Measurements from ENCODE around the gene PIGQ. TPM values are rescaled to one million over a fixed set of nuclear protein-coding genes. Genes with fewer than 3 reads are reported as not detected.
A peak's percentile ranks its signal among the peaks of the same experiment; 100 is the strongest.

Gene PIGQ
- total and polyA plus RNA-seq, 9 donors: 4.3 to 47.7 (median 39.5) TPM

DNA sequence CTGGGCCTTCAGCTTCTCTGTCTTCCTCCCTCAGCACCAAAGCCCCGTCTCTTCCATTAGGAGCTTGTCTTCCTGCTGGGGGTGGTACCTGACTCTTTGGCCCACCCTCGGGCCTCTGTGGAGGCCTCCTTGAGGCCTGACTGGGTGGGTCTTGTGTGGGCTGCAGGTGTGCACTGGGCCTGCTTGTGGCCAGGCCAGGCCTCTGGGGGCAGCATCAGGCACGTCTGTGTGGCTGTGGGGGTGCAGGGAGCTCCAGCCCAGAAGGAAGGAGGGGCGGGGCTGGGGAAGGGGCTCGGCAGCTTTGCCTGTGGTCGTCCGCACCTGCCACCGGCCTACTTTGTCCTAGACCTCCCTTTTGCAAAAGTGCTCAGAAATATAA is 7.0 kb downstream of the PIGQ start:
- H3K36me3 ChIP-seq: no peaks in the 10 kb centered on the region
- TF ChIP-seq, protein P1, sequence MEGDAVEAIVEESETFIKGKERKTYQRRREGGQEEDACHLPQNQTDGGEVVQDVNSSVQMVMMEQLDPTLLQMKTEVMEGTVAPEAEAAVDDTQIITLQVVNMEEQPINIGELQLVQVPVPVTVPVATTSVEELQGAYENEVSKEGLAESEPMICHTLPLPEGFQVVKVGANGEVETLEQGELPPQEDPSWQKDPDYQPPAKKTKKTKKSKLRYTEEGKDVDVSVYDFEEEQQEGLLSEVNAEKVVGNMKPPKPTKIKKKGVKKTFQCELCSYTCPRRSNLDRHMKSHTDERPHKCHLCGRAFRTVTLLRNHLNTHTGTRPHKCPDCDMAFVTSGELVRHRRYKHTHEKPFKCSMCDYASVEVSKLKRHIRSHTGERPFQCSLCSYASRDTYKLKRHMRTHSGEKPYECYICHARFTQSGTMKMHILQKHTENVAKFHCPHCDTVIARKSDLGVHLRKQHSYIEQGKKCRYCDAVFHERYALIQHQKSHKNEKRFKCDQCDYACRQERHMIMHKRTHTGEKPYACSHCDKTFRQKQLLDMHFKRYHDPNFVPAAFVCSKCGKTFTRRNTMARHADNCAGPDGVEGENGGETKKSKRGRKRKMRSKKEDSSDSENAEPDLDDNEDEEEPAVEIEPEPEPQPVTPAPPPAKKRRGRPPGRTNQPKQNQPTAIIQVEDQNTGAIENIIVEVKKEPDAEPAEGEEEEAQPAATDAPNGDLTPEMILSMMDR (IDR thresholded peaks at IDR 0.05): no peak
- TF ChIP-seq POLR2A (IDR thresholded peaks at IDR 0.05) (no peak), EP300 (IDR thresholded peaks at IDR 0.05) (no peak)
- no peak overlapping the region for H3K4me3 ChIP-seq
- H3K4me1 ChIP-seq (ENCODE audit: insufficient read depth): no peaks in the 10 kb centered on the region
- H3K27ac ChIP-seq: no peak overlapping the region
- DNase-seq: no peak
- no peaks in the 10 kb centered on the region for H3K27me3 ChIP-seq
- intact Hi-C loops (cut with DNase I): no loop called here
- 30 to 52% (median 44%) methylated on average over 8 of the region's 8 CpGs for WGBS, 3 donors
- H3K9me3 ChIP-seq: no peaks in the 10 kb centered on the region

DNA sequence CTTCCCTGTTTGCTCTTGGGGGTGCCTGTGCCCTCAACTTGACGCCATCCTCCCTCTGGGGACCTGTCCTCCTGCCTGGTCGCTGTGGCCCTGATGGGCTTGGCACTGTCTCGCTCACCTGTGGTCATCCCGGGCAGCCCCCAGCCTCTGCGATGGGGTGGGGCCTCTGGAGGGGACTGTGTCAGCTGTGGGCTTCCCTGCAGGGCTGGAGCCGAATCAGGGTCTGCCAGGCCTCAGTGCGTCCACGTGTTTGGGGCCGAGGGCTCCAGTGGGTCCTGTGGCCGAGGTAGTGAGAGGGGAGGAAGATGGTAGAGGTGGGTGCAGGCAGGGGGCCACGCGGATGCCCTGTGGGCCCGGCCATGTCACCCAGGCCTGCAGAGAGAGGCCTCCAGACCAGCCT is 8.0 kb downstream of the PIGQ start:
- H3K9me3 ChIP-seq: no peaks in the 10 kb centered on the region
- DNase-seq: no peak
- TF ChIP-seq POLR2A (IDR thresholded peaks at IDR 0.05) (no peak), EP300 (IDR thresholded peaks at IDR 0.05) (no peak)
- TF ChIP-seq, protein P1 (IDR thresholded peaks at IDR 0.05): no peak
- no peak overlapping the region for H3K4me3 ChIP-seq
- H3K36me3 ChIP-seq: no peaks in the 10 kb centered on the region
- intact Hi-C loops (cut with DNase I): no loop called here
- no peaks in the 10 kb centered on the region for H3K27me3 ChIP-seq
- 90 to 93% (median 91%) methylated on average over 12 to 13 of the region's 13 CpGs for WGBS, 3 donors
- H3K4me1 ChIP-seq (ENCODE audit: insufficient read depth): no peaks in the 10 kb centered on the region
- H3K27ac ChIP-seq: no peak overlapping the region

- H3K9me3 ChIP-seq: no peaks in the 10 kb centered on the region
- no peaks in the 10 kb centered on the region for H3K27me3 ChIP-seq
- H3K27ac ChIP-seq: no peak overlapping the region
- intact Hi-C loops (cut with DNase I): no loop called here
- H3K4me3 ChIP-seq: no peak overlapping the region
- H3K4me1 ChIP-seq (ENCODE audit: insufficient read depth): no peaks in the 10 kb centered on the region
- DNase-seq: no peak
- no peak for TF ChIP-seq POLR2A (IDR thresholded peaks at IDR 0.05)
- TF ChIP-seq EP300 (IDR thresholded peaks at IDR 0.05): no peak
- TF ChIP-seq, protein P1 (IDR thresholded peaks at IDR 0.05): no peak
- no peaks in the 10 kb centered on the region for H3K36me3 ChIP-seq
- 89 to 93% (median 89%) methylated on average over 22 to 24 of the region's 24 CpGs for WGBS, 3 donors
Observed at GRCh38 chr16:578232-578869, 8.6 kb downstream of the PIGQ start.

GRCh38 chr16:578870-579405 is 9.2 kb downstream of the PIGQ start:
- no peak overlapping the region for H3K27ac ChIP-seq
- intact Hi-C loops (cut with DNase I): no loop called here
- DNase-seq: peak in 3 of 5 donors; percentile 62 to 77 (median 66)
- no peaks in the 10 kb centered on the region for H3K4me1 ChIP-seq (ENCODE audit: insufficient read depth)
- H3K36me3 ChIP-seq: no peaks in the 10 kb centered on the region
- TF ChIP-seq EP300 (IDR thresholded peaks at IDR 0.05) (no peak), POLR2A (IDR thresholded peaks at IDR 0.05) (no peak)
- TF ChIP-seq, protein P1 (IDR thresholded peaks at IDR 0.05): peak; percentile 22 to 46 (median 23)
- no peaks in the 10 kb centered on the region for H3K27me3 ChIP-seq
- 44 to 56% (median 45%) methylated on average over 26 to 34 of the region's 34 CpGs for WGBS, 3 donors
- no peaks in the 10 kb centered on the region for H3K9me3 ChIP-seq
- H3K4me3 ChIP-seq: no peak overlapping the region

All from ovary (tissue), 9 donors.